K562 (cell line): ENCODE results near the gene SEH1L. TPM values are rescaled to one million over a fixed set of nuclear protein-coding genes. Genes with fewer than 3 reads are reported as not detected.

Experiments used
- AFF1 ChIP-seq, 2 experiments: fragments of 450-650 bp; IDR thresholded peaks; 2 replicates each; pipeline ENCODE4 v1.6.1; 2018; ENCODE audit warnings: mild to moderate bottlenecking in 2 of 2, low read depth in 1 of 2; ENCODE audit not compliant: partially characterized antibody in 2 of 2
- CHCHD3 ChIP-seq: fragments of 250-450 bp; sonication (Bioruptor Pico); IDR thresholded peaks from 2 replicates; pipeline ENCODE4 v2.1.2; 2022; ENCODE audit warnings: mild to moderate bottlenecking
- HDAC3 ChIP-seq: fragments of 450-650 bp; IDR thresholded peaks from 2 replicates; pipeline ENCODE4 v1.6.1; 2018; ENCODE audit warnings: borderline replicate concordance, mild to moderate bottlenecking, moderate library complexity; ENCODE audit not compliant: partially characterized antibody
- HEY1 ChIP-seq: fragments of 250-450 bp; sonication (Bioruptor Pico); IDR thresholded peaks from 2 replicates; pipeline ENCODE4 v1.5.0; 2020; ENCODE audit warnings: mild to moderate bottlenecking, moderate library complexity, borderline replicate concordance
- HINFP ChIP-seq: fragments of 450-650 bp; conservative IDR thresholded peaks from 2 replicates; pipeline ENCODE4 v1.6.1; 2016; ENCODE audit warnings: missing genetic modification characterization, low read depth, mild to moderate bottlenecking, control low read depth, missing compliant biosample characterization
- HIVEP1 ChIP-seq: fragments of 250-450 bp; sonication (Bioruptor Pico); IDR thresholded peaks from 2 replicates; pipeline ENCODE4 v1.4.0; 2020; ENCODE audit warnings: mild to moderate bottlenecking
- KAT7 ChIP-seq: sonication (generic); formaldehyde crosslinking; IDR thresholded peaks from 2 replicates; pipeline ENCODE4 v1.8.0; 2022; ENCODE audit warnings: missing genetic modification reagents, mild to moderate bottlenecking, borderline replicate concordance
- KDM2B ChIP-seq: fragments of 250-450 bp; sonication (Bioruptor Pico); IDR thresholded peaks from 2 replicates; pipeline ENCODE4 v1.8.0; 2021; ENCODE audit warnings: mild to moderate bottlenecking, moderate library complexity
- MEF2D ChIP-seq: conservative IDR thresholded peaks from 2 replicates; pipeline ENCODE4 v1.6.1; 2016; ENCODE audit warnings: low read depth, missing genetic modification characterization, missing compliant biosample characterization
- NCOA4 ChIP-seq: fragments of 450-650 bp; IDR thresholded peaks from 2 replicates; pipeline ENCODE4 v1.6.1; 2018; ENCODE audit warnings: mild to moderate bottlenecking; ENCODE audit not compliant: partially characterized antibody
- NFATC3 ChIP-seq: fragments of 450-650 bp; IDR thresholded peaks from 2 replicates; pipeline ENCODE4 v1.6.1; 2017; ENCODE audit warnings: mild to moderate bottlenecking
- RBM22 ChIP-seq: fragments of 200-400 bp; formaldehyde crosslinking; IDR thresholded peaks from 2 replicates; pipeline ENCODE4 v1.6.1; 2018; ENCODE audit warnings: low read length, low read depth; ENCODE audit not compliant: poor library complexity, severe bottlenecking
- SMAD4 ChIP-seq: fragments of 250-450 bp; sonication (Bioruptor Pico); conservative IDR thresholded peaks from 2 replicates; pipeline ENCODE4 v1.8.0; 2021; ENCODE audit warnings: inconsistent platforms, mild to moderate bottlenecking, moderate library complexity
- SP1 ChIP-seq: sonication (generic); formaldehyde crosslinking; IDR thresholded peaks from 2 replicates; pipeline ENCODE4 v1.8.1; 2022; ENCODE audit warnings: mild to moderate bottlenecking, missing genetic modification reagents
- SP2 ChIP-seq: IDR thresholded peaks from 2 replicates; pipeline ENCODE4 v1.6.1; 2011; ENCODE audit warnings: mild to moderate bottlenecking, low read depth, low read length, moderate library complexity; ENCODE audit not compliant: poor library complexity, severe bottlenecking; ENCODE audit errors: extremely low read depth
- USF2 ChIP-seq: sonication (generic); formaldehyde crosslinking; IDR thresholded peaks from 2 replicates; pipeline ENCODE4 v1.5.0; 2020; ENCODE audit warnings: missing genetic modification reagents
- ZBTB12 ChIP-seq: fragments of 250-450 bp; sonication (Bioruptor Pico); IDR thresholded peaks from 2 replicates; pipeline ENCODE4 v1.4.0; 2020
- ZNF212 ChIP-seq: fragments of 450-650 bp; formaldehyde crosslinking; IDR thresholded peaks from 2 replicates; pipeline ENCODE4 v1.4.0; 2020; ENCODE audit warnings: mild to moderate bottlenecking
- ZNF707 ChIP-seq: fragments of 250-450 bp; sonication (Bioruptor Pico); conservative IDR thresholded peaks from 2 replicates; pipeline ENCODE4 v1.8.0; 2022; ENCODE audit warnings: inconsistent platforms, mild to moderate bottlenecking, moderate library complexity
- polyA plus RNA-seq, 8 experiments: library from polyadenylated mRNA; depleted of rRNA in 4 of 8; stranded (reverse) in 5 of 8; unstranded in 3 of 8; fragments of >200 nt; fragmentation: Nextera tagmentation in 2 of 8; fragmentation: Illumina TruSeq in 1 of 8; extraction: Ambion mirVana in 2 of 8; extraction: Trizol in 1 of 8; gene quantifications; 2 replicates each; pipeline versions ENCODE4 v1.2.1 to v1.2.3, GENCODE V29; 2011 to 2014; ENCODE audit warnings: inconsistent platforms in 1 of 8, missing spikeins in 1 of 8
- total RNA-seq, 7 experiments: library from RNA; depleted of rRNA in 6 of 7; stranded (reverse); fragments of >200 nt in 6 of 7; fragmentation: Illumina TruSeq in 2 of 7; extraction: Trizol in 2 of 7; gene quantifications; 2 replicates each; pipeline versions ENCODE4 v1.2.1 to v1.2.3, GENCODE V29; 2011 to 2021; ENCODE audit warnings: low replicate concordance in 1 of 7

SEH1L gene
- total and polyA plus RNA-seq, 9 of the 15 experiments (the other 6 are each of a cell fraction or from before 2014, with no cell fraction given) = 62.2 to 180 (median 108) TPM

GRCh38 chr18:12948050-12948804 lies 416 bp downstream of the SEH1L start (continued):
- no peak for TF ChIP-seq HIVEP1 (CRISPR knock-in tag)
- TF ChIP-seq KAT7 = no peak
- TF ChIP-seq ZBTB12 (CRISPR knock-in tag) = no peak
- TF ChIP-seq NCOA4 = no peak
- TF ChIP-seq SMAD4 (CRISPR knock-in tag) = peak; percentile 86
- TF ChIP-seq SP1 (CRISPR knock-in tag) = peak; percentile 85
- TF ChIP-seq ZNF212 (CRISPR knock-in tag) = no peak
- TF ChIP-seq USF2 (CRISPR knock-in tag) = peak; percentile 75
- TF ChIP-seq ZNF707 (CRISPR knock-in tag) = no peak
- TF ChIP-seq KDM2B = peak; percentile 83; the same call in 1 of the 2 replicates
- TF ChIP-seq SP2 = no peak
- no peak for TF ChIP-seq MEF2D (tag)
- TF ChIP-seq AFF1 (IDR thresholded peaks at IDR 0.05; ENCODE audit: low read depth in 1 of 2, partially characterized antibody in 2 of 2) = no peak
- TF ChIP-seq CHCHD3 = 0 out of 2 replicates have a peak, but pooled peaks have one; percentile 67
- no peak for TF ChIP-seq RBM22
- no peak for TF ChIP-seq HEY1
- TF ChIP-seq HINFP (tag) = peak; percentile 92
- no peak for TF ChIP-seq HDAC3
- no peak for TF ChIP-seq NFATC3
